ENCODE data around the gene PRSS57.

DNA sequence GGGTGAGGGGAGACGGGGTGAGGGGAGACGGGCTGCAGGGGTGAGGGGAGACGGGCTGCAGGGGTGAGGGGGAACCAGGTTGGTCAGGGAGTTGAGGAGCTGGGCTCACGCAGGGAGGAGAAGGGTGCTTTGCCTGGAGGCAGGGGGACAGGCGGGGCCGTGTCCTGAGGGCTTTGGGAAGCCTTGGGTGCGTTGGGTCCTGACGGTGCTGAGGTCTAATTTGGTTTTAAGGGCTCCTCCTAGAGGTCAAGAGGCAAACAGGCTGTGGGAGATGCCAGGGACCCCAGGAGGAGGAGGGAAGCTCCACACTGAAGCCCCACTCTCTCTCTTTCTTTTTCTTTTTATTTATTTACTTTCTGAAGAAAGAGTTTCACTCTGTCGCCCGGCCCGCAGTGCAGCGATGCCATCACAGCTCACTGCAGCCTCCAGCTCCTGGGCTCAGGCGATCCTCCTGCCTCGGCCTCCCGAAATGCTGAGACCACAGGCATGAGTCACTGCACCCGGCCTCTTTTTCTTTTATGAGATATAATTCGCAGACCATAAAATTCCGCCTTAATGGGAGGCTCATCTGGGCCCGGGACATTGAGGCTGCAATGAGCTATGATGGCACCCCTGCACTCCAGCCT is 46.4 kb upstream of the PRSS57 start:
- TF ChIP-seq, protein P1, sequence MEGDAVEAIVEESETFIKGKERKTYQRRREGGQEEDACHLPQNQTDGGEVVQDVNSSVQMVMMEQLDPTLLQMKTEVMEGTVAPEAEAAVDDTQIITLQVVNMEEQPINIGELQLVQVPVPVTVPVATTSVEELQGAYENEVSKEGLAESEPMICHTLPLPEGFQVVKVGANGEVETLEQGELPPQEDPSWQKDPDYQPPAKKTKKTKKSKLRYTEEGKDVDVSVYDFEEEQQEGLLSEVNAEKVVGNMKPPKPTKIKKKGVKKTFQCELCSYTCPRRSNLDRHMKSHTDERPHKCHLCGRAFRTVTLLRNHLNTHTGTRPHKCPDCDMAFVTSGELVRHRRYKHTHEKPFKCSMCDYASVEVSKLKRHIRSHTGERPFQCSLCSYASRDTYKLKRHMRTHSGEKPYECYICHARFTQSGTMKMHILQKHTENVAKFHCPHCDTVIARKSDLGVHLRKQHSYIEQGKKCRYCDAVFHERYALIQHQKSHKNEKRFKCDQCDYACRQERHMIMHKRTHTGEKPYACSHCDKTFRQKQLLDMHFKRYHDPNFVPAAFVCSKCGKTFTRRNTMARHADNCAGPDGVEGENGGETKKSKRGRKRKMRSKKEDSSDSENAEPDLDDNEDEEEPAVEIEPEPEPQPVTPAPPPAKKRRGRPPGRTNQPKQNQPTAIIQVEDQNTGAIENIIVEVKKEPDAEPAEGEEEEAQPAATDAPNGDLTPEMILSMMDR (IDR thresholded peaks at IDR 0.05) = no peak
- no peak for TF ChIP-seq POLR2A (IDR thresholded peaks at IDR 0.05)
